ENCODE results near the gene LRRC43.

LRRC43 gene

GRCh38 chr12:122226366-122227125, 43.6 kb downstream of the LRRC43 start:
- DNase-seq (ENCODE audit: insufficient read length, low spot score) = peak; percentile 40
- TF ChIP-seq, protein P1, sequence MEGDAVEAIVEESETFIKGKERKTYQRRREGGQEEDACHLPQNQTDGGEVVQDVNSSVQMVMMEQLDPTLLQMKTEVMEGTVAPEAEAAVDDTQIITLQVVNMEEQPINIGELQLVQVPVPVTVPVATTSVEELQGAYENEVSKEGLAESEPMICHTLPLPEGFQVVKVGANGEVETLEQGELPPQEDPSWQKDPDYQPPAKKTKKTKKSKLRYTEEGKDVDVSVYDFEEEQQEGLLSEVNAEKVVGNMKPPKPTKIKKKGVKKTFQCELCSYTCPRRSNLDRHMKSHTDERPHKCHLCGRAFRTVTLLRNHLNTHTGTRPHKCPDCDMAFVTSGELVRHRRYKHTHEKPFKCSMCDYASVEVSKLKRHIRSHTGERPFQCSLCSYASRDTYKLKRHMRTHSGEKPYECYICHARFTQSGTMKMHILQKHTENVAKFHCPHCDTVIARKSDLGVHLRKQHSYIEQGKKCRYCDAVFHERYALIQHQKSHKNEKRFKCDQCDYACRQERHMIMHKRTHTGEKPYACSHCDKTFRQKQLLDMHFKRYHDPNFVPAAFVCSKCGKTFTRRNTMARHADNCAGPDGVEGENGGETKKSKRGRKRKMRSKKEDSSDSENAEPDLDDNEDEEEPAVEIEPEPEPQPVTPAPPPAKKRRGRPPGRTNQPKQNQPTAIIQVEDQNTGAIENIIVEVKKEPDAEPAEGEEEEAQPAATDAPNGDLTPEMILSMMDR (IDR thresholded peaks at IDR 0.05; ENCODE audit: insufficient read depth, missing control alignments) = no peak
- FAIRE-seq = no peak

GRCh38 chr12:122227341-122227740, 44.4 kb downstream of the LRRC43 start:
- TF ChIP-seq, protein P1 (IDR thresholded peaks at IDR 0.05; ENCODE audit: insufficient read depth, missing control alignments) = no peak
- FAIRE-seq = no peak
- DNase-seq (ENCODE audit: insufficient read length, low spot score) = no peak

GRCh38 chr12:122228092-122228491, 45.2 kb downstream of the LRRC43 start:
- no peak for FAIRE-seq

DNA sequence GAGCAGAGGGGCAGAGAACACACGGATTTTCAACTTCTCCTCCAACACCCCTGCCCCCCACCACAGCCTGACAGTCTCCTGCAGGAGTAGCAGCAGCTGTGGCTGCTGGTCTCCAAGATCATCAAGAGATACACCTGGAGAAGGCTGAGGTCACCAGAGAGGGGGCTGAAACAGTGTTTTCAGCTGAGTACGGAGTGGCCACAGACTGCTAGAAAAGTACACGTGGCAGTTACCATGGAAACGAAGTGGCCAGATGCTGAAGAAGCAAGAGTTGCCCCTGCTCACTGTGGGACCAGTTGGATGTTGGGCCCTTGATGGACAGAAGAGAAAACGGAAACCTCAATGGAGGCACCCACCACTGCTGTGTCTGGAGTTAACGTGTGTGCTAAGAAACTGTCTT, 47.9 kb downstream of the LRRC43 start:
- FAIRE-seq (no peak), DNase-seq (ENCODE audit: insufficient read length, low spot score) (no peak)
- TF ChIP-seq, protein P1 (IDR thresholded peaks at IDR 0.05; ENCODE audit: insufficient read depth, missing control alignments) = no peak

More at GRCh38 chr12:122228092-122228491, 45.2 kb downstream of the LRRC43 start:
- DNase-seq (ENCODE audit: insufficient read length, low spot score) = no peak
- TF ChIP-seq, protein P1 (IDR thresholded peaks at IDR 0.05; ENCODE audit: insufficient read depth, missing control alignments) = no peak

DNA sequence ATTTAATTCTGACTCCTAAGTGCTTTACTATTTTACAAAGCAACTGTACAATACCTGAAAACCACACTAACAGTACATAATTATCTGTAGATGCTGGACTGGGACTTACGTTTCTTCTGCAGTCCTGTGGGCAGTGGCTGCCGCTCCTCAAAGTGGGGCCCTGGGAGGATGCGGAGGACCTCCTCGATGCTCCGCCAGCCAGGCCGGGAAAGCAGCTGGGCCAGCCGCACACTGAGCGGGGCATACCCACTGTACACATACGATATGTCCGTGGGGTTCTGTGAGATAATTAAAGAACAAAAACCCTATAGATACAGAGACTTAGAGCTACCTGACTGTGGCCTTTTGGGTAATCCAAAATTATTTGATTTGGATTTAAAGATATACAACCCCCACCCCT, 49.8 kb downstream of the LRRC43 start:
- FAIRE-seq = no peak
- TF ChIP-seq, protein P1 (IDR thresholded peaks at IDR 0.05; ENCODE audit: insufficient read depth, missing control alignments) = no peak

DNA sequence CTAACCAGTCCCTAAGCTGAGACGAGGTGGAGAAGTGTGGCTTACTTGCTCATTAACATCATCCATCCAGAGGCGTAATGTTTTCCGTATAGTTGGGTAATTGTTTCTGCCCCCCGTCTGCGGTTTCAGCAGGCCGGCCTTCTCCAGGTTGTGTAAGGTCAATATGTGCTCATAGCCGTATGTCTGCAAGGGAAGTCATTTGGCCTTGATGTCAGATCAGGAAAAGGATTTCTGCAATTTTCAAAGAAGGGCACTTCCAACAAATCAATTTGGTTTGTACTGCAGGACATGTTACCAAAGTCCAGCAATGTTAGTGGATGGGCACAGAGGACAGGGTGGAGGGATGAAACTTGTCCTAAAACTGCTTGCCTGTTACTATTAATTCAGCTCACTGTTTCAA, 52.8 kb downstream of the LRRC43 start:
- TF ChIP-seq, protein P1 (IDR thresholded peaks at IDR 0.05; ENCODE audit: insufficient read depth, missing control alignments) = no peak
- DNase-seq (ENCODE audit: insufficient read length, low spot score) = no peak

More for the DNA sequence above, 49.8 kb downstream of the LRRC43 start:
- no peak for DNase-seq (ENCODE audit: insufficient read length, low spot score)

DNA sequence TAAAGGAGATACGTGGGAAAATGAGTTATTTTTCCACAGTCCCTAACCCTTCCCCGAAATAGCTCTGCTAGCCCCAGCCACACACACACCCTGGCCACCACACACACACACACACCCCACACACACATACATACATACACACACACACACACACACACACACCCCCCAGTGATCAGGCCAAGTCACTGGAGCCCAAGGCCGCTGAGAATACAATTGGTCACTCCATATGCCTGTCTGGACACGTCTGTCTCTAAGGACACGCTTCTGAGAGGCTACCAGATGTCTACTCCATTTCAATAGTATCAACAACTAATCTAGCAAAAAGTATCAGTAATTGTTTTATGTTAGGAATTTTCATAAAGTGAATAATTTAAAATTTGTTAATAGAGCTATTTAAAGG, 55.9 kb downstream of the LRRC43 start:
- DNase-seq (ENCODE audit: insufficient read length, low spot score) (no peak), FAIRE-seq (no peak)
- TF ChIP-seq, protein P1 (IDR thresholded peaks at IDR 0.05; ENCODE audit: insufficient read depth, missing control alignments) = no peak

More for the DNA sequence above, 52.8 kb downstream of the LRRC43 start:
- FAIRE-seq = no peak

Data from D721Med (cell line).